GM18909 (cell line): ENCODE data around the gene HMGB3.
"Not testable (repeated sequence)": the region's sequence is repeated elsewhere in the genome, so short reads cannot be mapped to it uniquely, and the experiment has no call there.

Source experiments
- ATAC-seq: cut with Tn5 transposase; IDR thresholded peaks from one replicate; pipeline ENCODE4 v1.9.1; 2021; ENCODE audit warnings: mild to moderate bottlenecking; ENCODE audit not compliant: unreplicated experiment, poor library complexity

Gene HMGB3

DNA sequence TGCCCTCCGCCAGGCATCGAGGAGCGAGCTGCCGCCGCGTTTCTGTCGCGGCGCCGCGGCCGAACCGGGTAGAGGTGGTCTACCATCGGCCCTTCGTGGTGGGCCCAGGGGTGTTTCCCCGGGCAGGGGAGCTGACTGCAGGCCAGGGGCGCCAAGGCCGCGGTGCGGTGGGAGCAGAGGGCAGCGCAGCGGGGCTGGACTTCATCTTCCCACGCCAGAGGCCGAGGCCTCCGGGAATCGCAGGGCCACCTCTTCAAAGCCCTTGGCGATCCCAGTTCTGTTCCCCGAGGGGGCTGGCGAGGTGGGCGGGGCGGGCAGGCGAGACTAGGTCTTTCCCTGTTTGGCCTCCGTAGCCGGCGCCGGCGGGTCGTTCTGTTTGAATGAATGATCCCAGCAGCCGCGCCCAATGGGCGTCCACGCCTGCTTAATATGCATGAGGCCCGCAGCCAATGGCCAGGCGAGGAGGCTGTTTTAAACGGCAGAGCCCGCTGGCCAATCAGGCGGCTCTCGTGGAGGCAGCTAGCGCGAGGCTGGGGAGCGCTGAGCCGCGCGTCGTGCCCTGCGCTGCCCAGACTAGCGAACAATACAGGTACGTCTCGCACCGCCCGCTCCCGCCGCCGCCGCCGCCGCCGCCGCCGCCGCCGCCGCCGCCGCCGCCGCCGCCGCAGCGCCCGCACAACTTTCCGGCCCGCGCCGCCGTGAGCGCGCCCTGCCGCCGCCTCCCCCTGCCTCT lies at the start of gene HMGB3:
HMGB3 (plus strand) TSS at position 548 of the 733 bp plus-strand sequence. CDS start 2,265 bp downstream, outside the sequence.
- ATAC-seq: peak; percentile 97

DNA sequence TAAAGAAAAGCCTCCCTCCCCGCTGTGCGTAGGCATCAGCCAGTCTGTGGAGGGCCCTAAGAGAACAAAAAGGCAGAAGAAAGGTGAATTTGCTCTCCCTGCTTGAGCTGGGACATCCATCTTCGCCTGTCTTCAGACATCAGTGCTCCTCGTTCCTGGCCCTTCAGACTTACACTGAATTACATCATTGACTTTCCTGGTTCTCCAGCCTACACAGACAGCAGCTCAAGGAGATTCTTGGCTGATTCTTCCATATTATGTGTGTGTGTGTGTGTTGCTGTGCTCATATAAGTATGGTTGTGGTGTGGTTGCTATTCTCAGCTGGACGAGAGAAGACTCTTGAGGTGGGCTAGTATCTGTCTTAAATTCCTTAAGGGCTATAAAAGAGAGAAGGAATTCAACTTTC lies 49.2 kb upstream of the HMGB3 start:
- no peak for ATAC-seq

GRCh38 chrX:150934453-150934852 lies 48.7 kb upstream of the HMGB3 start:
- no peak for ATAC-seq

DNA sequence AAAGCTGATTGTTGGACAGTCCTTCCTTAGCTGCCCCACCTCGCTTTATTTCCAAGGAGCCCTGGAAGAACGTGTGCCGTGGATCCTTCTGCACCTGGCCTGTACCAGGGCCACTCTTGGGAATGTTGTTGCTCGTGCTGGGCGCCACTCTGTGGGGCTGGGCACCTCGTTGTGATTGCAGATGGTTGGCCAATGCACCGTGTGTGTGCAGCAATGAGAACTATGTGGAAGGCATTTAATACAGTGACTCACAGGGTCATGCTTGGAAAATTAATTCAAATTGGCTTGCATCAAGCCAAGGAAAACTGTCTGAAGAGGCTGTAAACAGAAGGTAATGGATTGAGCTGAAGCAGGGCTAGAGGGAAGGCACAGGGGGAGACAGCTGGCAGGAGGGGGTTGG lies 47.7 kb upstream of the HMGB3 start:
- no peak for ATAC-seq

- no peak for ATAC-seq
Measured at GRCh38 chrX:150936556-150936955, 46.6 kb upstream of the HMGB3 start.

GRCh38 chrX:150940844-150941495 lies 42.2 kb upstream of the HMGB3 start:
- ATAC-seq: no peak

DNA sequence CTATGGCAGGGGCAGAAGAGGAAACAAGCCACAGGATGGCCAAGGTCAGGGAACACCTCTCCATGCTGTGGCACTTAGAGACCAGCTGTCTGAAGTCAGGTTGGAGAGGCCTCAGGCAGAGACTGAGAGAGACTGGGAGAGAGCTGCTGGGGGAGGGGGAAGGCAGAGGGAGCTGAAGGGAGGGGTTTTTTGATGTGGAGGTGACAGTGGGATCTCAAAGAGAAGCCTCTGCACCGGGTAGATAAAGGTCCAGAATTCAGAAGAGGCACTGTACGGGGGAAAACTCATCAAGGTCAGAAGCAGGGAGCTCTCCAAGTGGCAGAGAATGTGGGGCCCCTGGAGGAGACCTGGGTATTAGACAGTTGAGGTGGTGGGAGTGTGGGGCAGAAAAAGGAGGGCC lies 41.6 kb upstream of the HMGB3 start:
- ATAC-seq: no peak

- no peak for ATAC-seq
Measured at GRCh38 chrX:150942942-150943594, 40.1 kb upstream of the HMGB3 start.

- no peak for ATAC-seq
Measured at GRCh38 chrX:150944233-150944632, 38.9 kb upstream of the HMGB3 start.

DNA sequence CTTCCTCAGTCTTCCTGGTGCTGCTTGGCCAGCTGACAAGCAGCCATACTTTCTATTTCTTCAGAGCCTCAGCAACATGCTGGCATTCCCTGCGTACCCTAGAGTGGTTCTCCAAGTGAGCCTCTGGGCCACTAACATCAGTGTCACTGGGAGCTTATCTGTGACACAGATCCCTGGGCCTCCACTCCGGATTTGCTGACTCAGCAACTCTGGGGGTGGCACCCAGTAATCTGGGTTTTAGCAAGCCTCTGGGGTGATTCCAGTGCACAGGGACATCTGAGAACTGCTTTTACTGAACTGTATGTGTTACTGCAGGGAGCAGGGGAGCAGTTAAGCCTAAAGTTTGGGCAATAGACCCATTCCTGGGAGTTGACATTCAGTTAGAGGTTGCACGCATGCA lies 28.2 kb upstream of the HMGB3 start:
- ATAC-seq: no peak

DNA sequence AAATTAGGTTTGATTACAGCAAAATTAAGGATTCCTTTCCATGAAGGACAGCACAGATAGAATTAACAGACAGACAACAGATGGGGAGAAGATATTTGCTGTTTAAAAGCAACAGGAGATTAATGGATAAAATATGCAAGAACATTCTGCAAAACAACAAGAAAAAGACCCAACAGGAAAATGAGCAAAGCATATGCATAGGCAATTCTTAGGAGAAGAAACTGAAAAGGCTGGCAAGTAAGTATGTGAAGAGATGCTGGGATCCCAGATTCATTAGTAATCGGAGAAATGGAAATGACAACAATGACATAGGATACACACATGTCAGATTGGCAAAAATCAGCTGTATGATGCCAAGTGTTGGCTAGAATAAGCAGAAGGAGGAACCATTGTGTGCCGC lies 27.5 kb upstream of the HMGB3 start:
- ATAC-seq: no peak

GRCh38 chrX:150958177-150958576 lies 25.0 kb upstream of the HMGB3 start:
- ATAC-seq: no peak

DNA sequence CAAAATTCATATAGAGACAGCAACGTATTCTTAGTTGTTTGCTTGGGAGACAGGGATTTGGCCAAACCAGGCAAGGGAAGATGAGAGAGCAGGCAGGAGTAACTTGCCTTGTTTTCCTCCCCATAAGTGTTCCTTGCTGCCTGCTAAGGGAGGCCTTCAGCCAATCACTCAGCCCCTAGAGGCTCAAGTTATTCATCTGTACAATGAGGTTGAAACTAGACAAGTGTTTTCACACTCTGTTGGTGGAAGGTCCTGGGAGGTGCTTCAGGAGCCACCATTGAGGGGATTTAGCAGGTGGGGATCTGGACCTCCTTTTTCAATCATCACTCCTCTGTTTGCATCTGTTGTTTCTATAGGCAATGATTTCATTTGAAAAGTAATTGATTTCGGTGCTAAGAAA lies 23.6 kb upstream of the HMGB3 start:
- peak; percentile 51 for ATAC-seq

- no peak for ATAC-seq
Measured at GRCh38 chrX:150961631-150962030, 21.5 kb upstream of the HMGB3 start.

DNA sequence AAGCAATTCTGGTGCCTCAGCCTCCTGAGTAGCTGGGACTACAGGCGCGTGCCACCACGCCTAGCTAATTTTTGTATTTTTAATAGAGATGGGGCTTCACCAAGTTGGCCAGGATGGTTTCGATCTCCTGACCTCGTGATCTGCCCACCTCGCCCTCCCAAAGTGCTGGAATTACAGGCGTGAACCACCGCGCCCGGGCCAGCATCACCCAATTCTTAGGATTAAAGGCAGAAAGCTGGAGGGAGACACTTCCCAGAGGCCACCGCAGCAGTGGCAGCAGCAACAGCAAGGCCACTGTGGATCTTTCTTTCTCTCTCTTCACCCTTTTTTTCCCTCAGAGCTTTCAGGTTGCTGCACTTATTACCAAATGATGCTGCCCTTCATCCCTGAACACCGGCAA lies 18.7 kb upstream of the HMGB3 start:
- ATAC-seq: not testable (repeated sequence)

DNA sequence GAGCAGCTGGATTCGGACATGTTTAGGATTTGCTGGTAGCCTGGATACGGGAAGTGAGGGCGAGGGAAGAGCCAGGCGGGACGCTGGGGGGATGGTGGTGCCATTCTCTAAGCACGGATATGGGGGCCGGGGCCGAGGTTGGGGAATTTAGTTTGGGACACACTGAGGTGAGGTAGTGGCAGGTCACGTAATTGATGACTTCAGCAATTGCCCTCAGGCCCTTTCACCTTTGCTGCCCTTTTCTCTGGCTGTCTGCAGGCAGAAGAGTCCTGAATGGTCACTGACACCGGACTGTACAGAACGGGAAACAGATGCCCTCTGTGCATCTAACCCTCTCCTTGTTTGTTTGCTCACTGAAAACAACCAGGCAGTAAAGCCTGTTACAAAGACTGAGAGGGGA lies 16.9 kb upstream of the HMGB3 start:
- ATAC-seq: no peak

DNA sequence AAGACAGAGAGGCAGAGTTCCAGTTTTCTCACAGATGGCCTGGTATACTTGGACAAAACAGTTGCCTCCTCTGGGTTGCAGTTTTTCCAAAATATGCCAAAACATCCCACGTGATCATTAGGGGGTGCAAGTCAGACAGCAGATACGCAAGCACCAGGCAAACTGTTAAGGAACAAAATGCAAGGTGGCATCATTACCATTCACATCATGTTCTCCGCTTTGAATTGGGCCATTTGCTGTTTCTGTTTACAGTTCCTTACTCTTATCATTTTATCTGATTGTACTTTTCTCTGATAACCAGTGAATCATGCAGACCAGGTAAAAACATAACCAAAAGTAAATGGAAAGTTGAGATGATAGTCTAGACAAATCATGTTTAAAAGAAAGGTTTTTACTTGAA lies 16.4 kb upstream of the HMGB3 start:
- ATAC-seq: no peak

DNA sequence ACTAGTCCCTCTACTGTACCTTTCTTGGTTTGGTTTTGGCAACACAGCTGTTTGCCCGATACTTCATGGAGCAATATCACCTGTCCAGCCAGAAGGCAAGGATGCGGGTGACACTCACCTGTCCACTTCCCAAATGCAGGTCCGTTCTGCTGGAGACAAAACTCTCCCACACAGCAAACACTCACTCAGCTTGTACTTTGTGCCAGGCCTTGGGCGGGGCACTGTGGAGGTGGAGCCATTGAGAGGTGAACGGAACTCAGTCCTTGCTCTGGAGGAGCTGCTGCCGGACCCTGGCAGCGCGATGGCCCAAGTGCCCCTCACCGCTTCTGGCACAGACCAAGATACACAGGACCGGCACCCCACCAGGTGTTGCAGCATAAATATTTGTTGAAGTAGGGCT lies 15.3 kb upstream of the HMGB3 start:
- no peak for ATAC-seq

DNA sequence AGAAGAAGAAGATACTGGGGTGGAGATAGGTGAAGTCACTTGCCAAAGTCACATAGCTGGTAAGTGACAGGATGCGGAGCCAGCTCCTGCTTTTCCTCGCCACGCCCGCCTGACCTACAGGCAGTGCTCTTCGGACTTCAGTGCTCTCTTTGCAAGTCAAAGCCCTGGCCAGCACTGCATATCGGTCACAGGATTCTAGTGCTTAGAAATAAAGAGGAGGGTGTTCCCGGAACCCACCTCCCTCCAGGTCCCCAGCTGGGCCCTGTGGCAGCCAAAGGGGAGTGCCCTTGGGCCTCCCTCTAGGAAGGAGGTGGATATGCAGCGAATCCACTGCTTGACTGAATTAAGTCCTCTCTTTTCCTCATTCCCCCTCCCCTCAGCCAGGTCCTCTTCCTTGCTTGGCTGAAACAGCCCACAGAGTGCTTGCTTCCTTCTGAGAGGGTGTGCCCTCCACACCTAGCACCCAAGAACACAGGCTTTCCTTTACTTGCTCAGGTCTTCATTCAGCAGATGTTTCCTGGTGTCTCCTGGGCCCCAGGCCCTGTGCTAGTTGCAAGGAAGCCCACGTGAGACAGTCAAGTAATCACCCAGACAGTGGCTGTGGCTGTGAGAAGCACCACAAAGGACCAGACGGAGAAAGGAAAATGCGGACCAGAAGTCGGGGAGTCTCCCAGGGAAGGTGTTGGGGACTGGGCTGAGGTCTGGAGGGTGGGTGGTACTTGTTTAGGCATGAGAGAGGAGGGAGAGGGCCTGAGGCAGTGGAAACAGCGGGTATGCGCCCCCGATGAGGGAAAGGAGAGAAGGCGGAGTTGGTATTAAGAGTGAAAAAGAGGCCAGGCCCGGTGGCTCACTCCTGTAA lies 14.0 kb upstream of the HMGB3 start:
- ATAC-seq: no peak

DNA sequence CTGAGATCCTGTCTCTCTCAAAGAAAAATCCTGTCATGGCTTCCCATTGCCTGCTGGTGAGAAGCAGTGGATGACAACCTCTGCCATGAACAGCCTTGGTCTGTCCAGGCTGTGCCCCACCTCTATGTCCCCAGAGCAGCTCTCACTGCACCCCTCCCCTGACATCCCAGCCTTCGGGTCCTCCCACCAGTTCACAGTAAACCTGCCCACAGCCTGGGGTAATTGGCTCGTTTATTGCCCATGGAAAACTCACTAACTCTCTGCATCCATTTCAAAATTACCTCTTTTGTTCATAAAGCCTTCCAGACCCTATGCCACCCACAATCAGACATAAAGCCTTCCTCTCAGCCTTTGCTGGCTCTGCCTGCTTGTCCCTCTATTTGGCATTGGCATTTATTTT lies 10.7 kb upstream of the HMGB3 start:
- ATAC-seq: no peak
